Liver (tissue), 9 donors: ENCODE data around the gene HMGN3. TPM values are rescaled to one million over a fixed set of nuclear protein-coding genes. Genes with fewer than 3 reads are reported as not detected.

Source experiments
- DNase-seq: peaks from one replicate; pipeline ENCODE4 v3.0.0-alpha.2; 2017; ENCODE audit warnings: low spot score
- H3K27ac ChIP-seq, 2 donors: one replicate each; pipeline ENCODE4 v1.7.0; 2013; ENCODE audit warnings: inconsistent platforms in 2 of 2, low read length in 2 of 2, control low read depth in 1 of 2, low read depth in 1 of 2, mild to moderate bottlenecking in 1 of 2
- H3K27me3 ChIP-seq, 4 donors: one replicate each; pipeline versions ENCODE4 v1.6.1 to v1.7.0; 2013; ENCODE audit warnings: low read length in 3 of 4, inconsistent platforms in 1 of 4, mild to moderate bottlenecking in 1 of 4, moderate library complexity in 1 of 4; ENCODE audit not compliant: control insufficient read depth in 4 of 4, insufficient read depth in 4 of 4
- H3K36me3 ChIP-seq, 4 donors: one replicate each; pipeline versions ENCODE4 v1.6.1 to v1.7.0; 2013; ENCODE audit warnings: low read length in 3 of 4, mild to moderate bottlenecking in 3 of 4, low read depth in 1 of 4, moderate library complexity in 1 of 4; ENCODE audit not compliant: control insufficient read depth in 4 of 4, insufficient read depth in 3 of 4
- H3K4me1 ChIP-seq, 4 donors: one replicate each; pipeline versions ENCODE4 v1.6.1 to v1.7.0; 2013; ENCODE audit warnings: low read length in 3 of 4, mild to moderate bottlenecking in 3 of 4, moderate library complexity in 1 of 4; ENCODE audit not compliant: control insufficient read depth in 4 of 4, insufficient read depth in 4 of 4
- H3K4me3 ChIP-seq, 3 donors: one replicate each; pipeline versions ENCODE4 v1.6.1 to v1.7.0; 2013; ENCODE audit warnings: low read length in 3 of 3, control low read depth in 1 of 3, low read depth in 1 of 3, mild to moderate bottlenecking in 1 of 3
- H3K9ac ChIP-seq, 2 donors: one replicate each; pipeline ENCODE4 v1.7.0; 2013; ENCODE audit warnings: low read length in 2 of 2, mild to moderate bottlenecking in 2 of 2, moderate library complexity in 2 of 2, control low read depth in 1 of 2, low read depth in 1 of 2
- H3K9me3 ChIP-seq, 4 donors: one replicate each; pipeline versions ENCODE4 v1.6.1 to v1.7.0; 2013; ENCODE audit warnings: low read length in 3 of 4; ENCODE audit not compliant: control insufficient read depth in 4 of 4
- EGR1 ChIP-seq, 2 donors: IDR thresholded peaks; 2 replicates each; pipeline ENCODE4 v1.6.1; 2016 to 2018; ENCODE audit warnings: antibody characterized with exemption in 2 of 2, low read depth in 2 of 2
- FOXA1 ChIP-seq: IDR thresholded peaks from 2 replicates; pipeline ENCODE4 v1.6.1; 2016; ENCODE audit warnings: antibody characterized with exemption
- FOXA2 ChIP-seq: IDR thresholded peaks from 2 replicates; pipeline ENCODE4 v1.6.1; 2016; ENCODE audit warnings: antibody characterized with exemption
- GABPA ChIP-seq, 2 donors: IDR thresholded peaks in 1 of 2; conservative IDR thresholded peaks in 1 of 2; 2 replicates each; pipeline ENCODE4 v1.6.1; 2016; ENCODE audit warnings: antibody characterized with exemption in 2 of 2, mild to moderate bottlenecking in 1 of 2, moderate library complexity in 1 of 2
- HNF4A ChIP-seq, 2 donors: conservative IDR thresholded peaks; 2 replicates each; pipeline ENCODE4 v1.6.1; 2016; ENCODE audit warnings: antibody characterized with exemption in 2 of 2, mild to moderate bottlenecking in 2 of 2
- HNF4G ChIP-seq: IDR thresholded peaks from 2 replicates; pipeline ENCODE4 v1.6.1; 2016; ENCODE audit warnings: antibody characterized with exemption
- JUND ChIP-seq, 2 donors: IDR thresholded peaks; 2 replicates each; pipeline ENCODE4 v1.6.1; 2016; ENCODE audit warnings: antibody characterized with exemption in 2 of 2
- NR2F2 ChIP-seq: IDR thresholded peaks from 2 replicates; pipeline ENCODE4 v1.6.1; 2016; ENCODE audit warnings: antibody characterized with exemption
- RAD21 ChIP-seq, 2 donors: IDR thresholded peaks; 2 replicates each; pipeline ENCODE4 v1.6.1; 2016; ENCODE audit warnings: antibody characterized with exemption in 2 of 2, mild to moderate bottlenecking in 2 of 2
- REST ChIP-seq: IDR thresholded peaks from 2 replicates; pipeline ENCODE4 v1.6.1; 2016; ENCODE audit warnings: antibody characterized with exemption, mild to moderate bottlenecking
- RXRA ChIP-seq, 2 donors: IDR thresholded peaks; 2 replicates each; pipeline ENCODE4 v1.6.1; 2017 to 2018; ENCODE audit warnings: antibody characterized with exemption in 2 of 2, mild to moderate bottlenecking in 1 of 2
- SP1 ChIP-seq: IDR thresholded peaks from 2 replicates; pipeline ENCODE4 v1.6.1; 2018; ENCODE audit warnings: antibody characterized with exemption, mild to moderate bottlenecking
- TAF1 ChIP-seq: conservative IDR thresholded peaks from 2 replicates; pipeline ENCODE4 v1.6.1; 2016; ENCODE audit warnings: antibody characterized with exemption, mild to moderate bottlenecking
- YY1 ChIP-seq: IDR thresholded peaks from 2 replicates; pipeline ENCODE4 v1.6.1; 2016; ENCODE audit warnings: antibody characterized with exemption, mild to moderate bottlenecking
- WGBS: extraction: QIAGEN DNeasy Blood & Tissue Kit; methylation state at CpG from one replicate; pipeline ENCODE4 v1.1.7; 2013; 5-methylcytosine and 5-hydroxymethylcytosine counted together
- polyA plus RNA-seq, 2 donors: library from polyadenylated mRNA; stranded (reverse) in 1 of 2; unstranded in 1 of 2; fragments of 200-250 nt in 1 of 2; fragments of >200 nt in 1 of 2; fragmentation: Nextera tagmentation in 1 of 2; extraction: Ambion mirVana in 1 of 2; gene quantifications; one replicate each; pipeline versions ENCODE4 v1.2.1 to v1.2.3, GENCODE V29; 2013 to 2015
- total RNA-seq, 2 donors: library from RNA; depleted of rRNA; stranded (reverse); fragments of >200 nt; gene quantifications; one replicate each; pipeline ENCODE4 v1.2.3, GENCODE V29; 2014
- TF ChIP-seq, protein P1 (sequence below): IDR thresholded peaks from 2 replicates; pipeline ENCODE4 v1.6.1; 2016; ENCODE audit warnings: antibody characterized with exemption
- TF ChIP-seq, protein P2 (sequence below): IDR thresholded peaks from 2 replicates; pipeline ENCODE4 v1.6.1; 2016; ENCODE audit warnings: antibody characterized with exemption
- TF ChIP-seq, protein P3 (sequence below): IDR thresholded peaks from 2 replicates; pipeline ENCODE4 v1.6.1; 2016; ENCODE audit warnings: antibody characterized with exemption
- TF ChIP-seq, protein P4 (sequence below): fragments of 150-350 bp; IDR thresholded peaks from 2 replicates; pipeline ENCODE4 v1.5.1; 2017; ENCODE audit warnings: improper control_type of control experiment, low read depth, low read length; ENCODE audit not compliant: missing input control
- donor health status: healthy.
- donor health status: healthy.
- donor health status: healthy.
- donor health status: healthy.
- donor health status: healthy.

HMGN3 gene
- total and polyA plus RNA-seq, 4 donors: 26.7 to 112 (median 44.3) TPM

- no peak for TF ChIP-seq REST
- TF ChIP-seq JUND (IDR thresholded peaks at IDR 0.05): no peak
- TF ChIP-seq GABPA (IDR thresholded peaks at IDR 0.05 in 1 of 2, conservative IDR thresholded peaks at IDR 0.05 in 1 of 2): no peak
- no peak for TF ChIP-seq EGR1 (IDR thresholded peaks at IDR 0.05; ENCODE audit: low read depth in 2 of 2)
Measured at GRCh38 chr6:79236711-79237110, 2.2 kb upstream of the HMGN3 start (continued).

DNA sequence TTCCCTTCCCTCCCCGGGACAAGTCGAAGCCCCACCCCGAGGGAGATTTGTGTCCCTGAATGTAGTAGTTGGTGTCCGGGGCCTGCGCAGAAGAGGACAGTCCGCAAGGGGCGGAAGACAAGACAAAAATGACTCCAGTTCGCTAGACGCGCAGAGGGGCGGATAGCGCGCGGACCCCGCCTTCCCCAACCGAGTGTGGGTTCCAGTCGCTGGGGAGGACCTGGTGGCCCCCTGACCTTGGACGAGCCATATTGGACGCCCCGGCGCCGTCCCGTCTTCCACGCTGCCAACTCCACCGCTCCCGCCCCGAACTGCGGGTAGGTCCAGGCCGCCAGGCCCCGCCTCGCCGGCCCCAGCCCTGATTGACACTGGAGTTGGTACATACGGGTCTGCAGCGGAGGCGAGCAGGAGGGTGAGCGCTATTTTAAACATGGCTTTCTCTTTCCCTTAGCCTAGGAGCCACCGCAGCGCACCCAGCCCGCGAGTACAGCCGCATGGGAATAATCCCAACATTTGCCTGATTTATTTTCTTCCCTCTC lies 802 bp downstream of the HMGN3 start:
- H3K27ac ChIP-seq: peak overlapping the region; percentile 91 to 94
- no peaks in the 10 kb centered on the region for H3K27me3 ChIP-seq
- peak overlapping the region; percentile 45 to 100 for H3K9ac ChIP-seq
- H3K36me3 ChIP-seq: no peaks in the 10 kb centered on the region
- no peaks in the 10 kb centered on the region for H3K4me1 ChIP-seq
- under 1% methylated on average over 41 of the region's 41 CpGs for WGBS
- peak overlapping the region; percentile 54 to 95 (median 95) for H3K4me3 ChIP-seq
- H3K9me3 ChIP-seq: no peaks in the 10 kb centered on the region
- peak; percentile 80 for DNase-seq
- TF ChIP-seq NR2F2 (peak; percentile 61), RAD21 (IDR thresholded peaks at IDR 0.05) (peak; percentile 26 to 68), HNF4A (conservative IDR thresholded peaks at IDR 0.05) (peak; percentile 35 to 74), FOXA2 (no peak), RXRA (IDR thresholded peaks at IDR 0.05) (peak; percentile 26 to 56), GABPA (IDR thresholded peaks at IDR 0.05 in 1 of 2, conservative IDR thresholded peaks at IDR 0.05 in 1 of 2) (no peak), YY1 (peak; percentile 95), SP1 (peak; percentile 66), JUND (IDR thresholded peaks at IDR 0.05) (peak in 1 of 2 donors; percentile 12), HNF4G (no peak), TAF1 (peak; percentile 76), FOXA1 (no peak), EGR1 (IDR thresholded peaks at IDR 0.05; ENCODE audit: low read depth in 2 of 2) (peak; percentile 10 to 29), REST (peak; percentile 43)
- TF ChIP-seq, protein P1, sequence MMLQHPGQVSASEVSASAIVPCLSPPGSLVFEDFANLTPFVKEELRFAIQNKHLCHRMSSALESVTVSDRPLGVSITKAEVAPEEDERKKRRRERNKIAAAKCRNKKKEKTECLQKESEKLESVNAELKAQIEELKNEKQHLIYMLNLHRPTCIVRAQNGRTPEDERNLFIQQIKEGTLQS: no peak
- TF ChIP-seq, protein P2, sequence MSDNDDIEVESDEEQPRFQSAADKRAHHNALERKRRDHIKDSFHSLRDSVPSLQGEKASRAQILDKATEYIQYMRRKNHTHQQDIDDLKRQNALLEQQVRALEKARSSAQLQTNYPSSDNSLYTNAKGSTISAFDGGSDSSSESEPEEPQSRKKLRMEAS: no peak
- TF ChIP-seq, protein P3, sequence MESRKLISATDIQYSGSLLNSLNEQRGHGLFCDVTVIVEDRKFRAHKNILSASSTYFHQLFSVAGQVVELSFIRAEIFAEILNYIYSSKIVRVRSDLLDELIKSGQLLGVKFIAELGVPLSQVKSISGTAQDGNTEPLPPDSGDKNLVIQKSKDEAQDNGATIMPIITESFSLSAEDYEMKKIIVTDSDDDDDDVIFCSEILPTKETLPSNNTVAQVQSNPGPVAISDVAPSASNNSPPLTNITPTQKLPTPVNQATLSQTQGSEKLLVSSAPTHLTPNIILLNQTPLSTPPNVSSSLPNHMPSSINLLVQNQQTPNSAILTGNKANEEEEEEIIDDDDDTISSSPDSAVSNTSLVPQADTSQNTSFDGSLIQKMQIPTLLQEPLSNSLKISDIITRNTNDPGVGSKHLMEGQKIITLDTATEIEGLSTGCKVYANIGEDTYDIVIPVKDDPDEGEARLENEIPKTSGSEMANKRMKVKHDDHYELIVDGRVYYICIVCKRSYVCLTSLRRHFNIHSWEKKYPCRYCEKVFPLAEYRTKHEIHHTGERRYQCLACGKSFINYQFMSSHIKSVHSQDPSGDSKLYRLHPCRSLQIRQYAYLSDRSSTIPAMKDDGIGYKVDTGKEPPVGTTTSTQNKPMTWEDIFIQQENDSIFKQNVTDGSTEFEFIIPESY: no peak
- TF ChIP-seq, protein P4, sequence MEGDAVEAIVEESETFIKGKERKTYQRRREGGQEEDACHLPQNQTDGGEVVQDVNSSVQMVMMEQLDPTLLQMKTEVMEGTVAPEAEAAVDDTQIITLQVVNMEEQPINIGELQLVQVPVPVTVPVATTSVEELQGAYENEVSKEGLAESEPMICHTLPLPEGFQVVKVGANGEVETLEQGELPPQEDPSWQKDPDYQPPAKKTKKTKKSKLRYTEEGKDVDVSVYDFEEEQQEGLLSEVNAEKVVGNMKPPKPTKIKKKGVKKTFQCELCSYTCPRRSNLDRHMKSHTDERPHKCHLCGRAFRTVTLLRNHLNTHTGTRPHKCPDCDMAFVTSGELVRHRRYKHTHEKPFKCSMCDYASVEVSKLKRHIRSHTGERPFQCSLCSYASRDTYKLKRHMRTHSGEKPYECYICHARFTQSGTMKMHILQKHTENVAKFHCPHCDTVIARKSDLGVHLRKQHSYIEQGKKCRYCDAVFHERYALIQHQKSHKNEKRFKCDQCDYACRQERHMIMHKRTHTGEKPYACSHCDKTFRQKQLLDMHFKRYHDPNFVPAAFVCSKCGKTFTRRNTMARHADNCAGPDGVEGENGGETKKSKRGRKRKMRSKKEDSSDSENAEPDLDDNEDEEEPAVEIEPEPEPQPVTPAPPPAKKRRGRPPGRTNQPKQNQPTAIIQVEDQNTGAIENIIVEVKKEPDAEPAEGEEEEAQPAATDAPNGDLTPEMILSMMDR: peak; percentile 35
